HL-60/S4 treated with phorbol 12-myristate 13-acetate at 8.2 ng/mL for 4 days and 3 days (cell line): ENCODE measurements around the gene SRCAP.
"Not testable (repeated sequence)": the region's sequence is repeated elsewhere in the genome, so short reads cannot be mapped to it uniquely, and the experiment has no call there.

ENCODE experiments used
- in situ Hi-C: fragments of 300-500 bp; cut with MboI; formaldehyde crosslinking; loops from 2 replicates; pipeline ENCODE4 v1.15.0; 2022; ENCODE audit warnings: low sequenced_read_pairs

Gene SRCAP

GRCh38 chr16:30663820-30664219 lies 35.2 kb upstream of the SRCAP start:
- in situ Hi-C loops = no loop called here

- in situ Hi-C loops = no loop called here
These were observed 34.3 kb upstream of the SRCAP start for GRCh38 chr16:30664616-30665109.

GRCh38 chr16:30665155-30665829 lies 33.7 kb upstream of the SRCAP start:
- in situ Hi-C loops = no loop called here

GRCh38 chr16:30665830-30666190 lies 33.2 kb upstream of the SRCAP start:
- in situ Hi-C loops = no loop called here

- in situ Hi-C loops = no loop called here
These were observed 32.3 kb upstream of the SRCAP start for GRCh38 chr16:30666681-30667080.

- in situ Hi-C loops = no loop called here
These were observed 31.5 kb upstream of the SRCAP start for GRCh38 chr16:30667361-30667905.

GRCh38 chr16:30668393-30668792 lies 30.6 kb upstream of the SRCAP start:
- in situ Hi-C loops = no loop called here

- in situ Hi-C loops = no loop called here
These were observed 29.7 kb upstream of the SRCAP start for GRCh38 chr16:30669026-30669902.

- in situ Hi-C loops = no loop called here
These were observed 28.8 kb upstream of the SRCAP start for GRCh38 chr16:30669903-30670824.

GRCh38 chr16:30675143-30675542 lies 23.8 kb upstream of the SRCAP start:
- in situ Hi-C loops = no loop called here

- in situ Hi-C loops = no loop called here
These were observed 20.9 kb upstream of the SRCAP start for GRCh38 chr16:30677931-30678585.

- in situ Hi-C loops = no loop called here
These were observed 20.4 kb upstream of the SRCAP start for GRCh38 chr16:30678586-30678970.

GRCh38 chr16:30680326-30680725 lies 18.6 kb upstream of the SRCAP start:
- in situ Hi-C loops = no loop called here

- in situ Hi-C loops = no loop called here
These were observed 10.3 kb upstream of the SRCAP start for GRCh38 chr16:30688701-30689100.

- in situ Hi-C loops = no loop called here
These were observed 7.1 kb upstream of the SRCAP start for GRCh38 chr16:30691907-30692306.

- in situ Hi-C loops = no loop called here
These were observed 6.4 kb upstream of the SRCAP start for GRCh38 chr16:30692396-30693064.

- in situ Hi-C loops = no loop called here
These were observed 3.9 kb upstream of the SRCAP start for GRCh38 chr16:30694926-30695693.

- in situ Hi-C loops = not testable (repeated sequence)
These were observed 2.3 kb upstream of the SRCAP start for GRCh38 chr16:30696646-30697045.
